H9 (cell line): ENCODE measurements around the gene PDE6G. TPM values are rescaled to one million over a fixed set of nuclear protein-coding genes. Genes with fewer than 3 reads are reported as not detected.

Experiments
- DNase-seq: peaks from one replicate; pipeline ENCODE4 v3.0.0-alpha.2; 2017
- H2AFZ ChIP-seq: one replicate; pipeline ENCODE4 v1.6.1; 2013; ENCODE audit warnings: mild to moderate bottlenecking, low read length, control low read depth, moderate library complexity
- H2AK5ac ChIP-seq: 2 replicates; pipeline ENCODE4 v1.6.1; 2013; ENCODE audit warnings: low read length, control low read depth, mixed read lengths; ENCODE audit not compliant: insufficient read length
- H2BK120ac ChIP-seq: one replicate; pipeline ENCODE4 v1.6.1; 2013; ENCODE audit warnings: low read depth, mild to moderate bottlenecking, low read length, control low read depth, inconsistent platforms; ENCODE audit not compliant: poor library complexity, severe bottlenecking
- H2BK12ac ChIP-seq: 2 replicates; pipeline ENCODE4 v1.6.1; 2013; ENCODE audit warnings: low read length, control low read depth, mixed read lengths, low read depth; ENCODE audit not compliant: insufficient read length
- H2BK15ac ChIP-seq: 2 replicates; pipeline ENCODE4 v1.6.1; 2013; ENCODE audit warnings: low read depth, low read length, control low read depth
- H2BK20ac ChIP-seq: one replicate; pipeline ENCODE4 v1.6.1; 2013; ENCODE audit warnings: low read depth, mild to moderate bottlenecking, low read length, control low read depth, inconsistent platforms; ENCODE audit not compliant: poor library complexity, severe bottlenecking
- H2BK5ac ChIP-seq: 2 replicates; pipeline ENCODE4 v1.6.1; 2013; ENCODE audit warnings: low read length, control low read depth, mixed read lengths; ENCODE audit not compliant: insufficient read length
- H3K14ac ChIP-seq: 2 replicates; pipeline ENCODE4 v1.6.1; 2013; ENCODE audit warnings: low read length, control low read depth; ENCODE audit not compliant: insufficient read depth
- H3K18ac ChIP-seq: 2 replicates; pipeline ENCODE4 v1.6.1; 2013; ENCODE audit warnings: low read depth, mild to moderate bottlenecking, mixed read lengths, low read length, control low read depth; ENCODE audit not compliant: insufficient read length
- H3K23ac ChIP-seq: 2 replicates; pipeline ENCODE4 v1.6.1; 2013; ENCODE audit warnings: low read length, control low read depth, mixed read lengths, low read depth; ENCODE audit not compliant: insufficient read length
- H3K23me2 ChIP-seq: 2 replicates; pipeline ENCODE4 v1.6.1; 2013; ENCODE audit warnings: low read depth, mild to moderate bottlenecking, mixed read lengths, low read length, control low read depth; ENCODE audit not compliant: insufficient read length, poor library complexity, severe bottlenecking
- H3K27ac ChIP-seq: 2 replicates; pipeline ENCODE4 v1.5.1; 2013; ENCODE audit warnings: low read length, control low read depth, mixed read lengths, low read depth; ENCODE audit not compliant: insufficient read length
- H3K27me3 ChIP-seq: 2 replicates; pipeline ENCODE4 v1.6.1; 2013; ENCODE audit warnings: low read length, control low read depth, inconsistent platforms; ENCODE audit not compliant: insufficient read depth
- H3K4ac ChIP-seq: 2 replicates; pipeline ENCODE4 v1.6.1; 2013; ENCODE audit warnings: low read depth, mild to moderate bottlenecking, control low read depth, inconsistent platforms, low read length, moderate library complexity
- H3K4me1 ChIP-seq: 2 replicates; pipeline ENCODE4 v1.6.1; 2013; ENCODE audit warnings: low read length, control low read depth, inconsistent platforms; ENCODE audit not compliant: insufficient read depth
- H3K4me2 ChIP-seq: 2 replicates; pipeline ENCODE4 v1.6.1; 2013; ENCODE audit warnings: low read length, control low read depth, mixed read lengths; ENCODE audit not compliant: insufficient read length, insufficient read depth
- H3K56ac ChIP-seq: 2 replicates; pipeline ENCODE4 v1.6.1; 2013; ENCODE audit warnings: low read depth, mild to moderate bottlenecking, mixed read lengths, low read length, control low read depth; ENCODE audit not compliant: insufficient read length
- H3K79me1 ChIP-seq: 2 replicates; pipeline ENCODE4 v1.6.1; 2013; ENCODE audit warnings: low read depth, mild to moderate bottlenecking, moderate library complexity, low read length, control low read depth, inconsistent platforms; ENCODE audit not compliant: insufficient read depth, poor library complexity, severe bottlenecking
- H3K79me2 ChIP-seq: 2 replicates; pipeline ENCODE4 v1.6.1; 2013; ENCODE audit warnings: low read length, control low read depth, inconsistent platforms; ENCODE audit not compliant: insufficient read depth
- H3K9ac ChIP-seq: 2 replicates; pipeline ENCODE4 v1.6.1; 2013; ENCODE audit warnings: low read length, control low read depth, mixed read lengths; ENCODE audit not compliant: insufficient read length; ENCODE audit errors: extremely low read depth
- H3K9me3 ChIP-seq: one replicate; pipeline ENCODE4 v1.6.1; 2013; ENCODE audit warnings: low read depth, low read length, inconsistent platforms; ENCODE audit not compliant: control insufficient read depth
- H3T11ph ChIP-seq: one replicate; pipeline ENCODE4 v1.6.1; 2013; ENCODE audit warnings: mild to moderate bottlenecking, low read length, control low read depth, inconsistent platforms
- H4K20me1 ChIP-seq: one replicate; pipeline ENCODE4 v1.6.1; 2013; ENCODE audit not compliant: control insufficient read depth, insufficient read length, insufficient read depth
- H4K5ac ChIP-seq: 2 replicates; pipeline ENCODE4 v1.6.1; 2013; ENCODE audit warnings: low read depth, mild to moderate bottlenecking, mixed read lengths, low read length, control low read depth; ENCODE audit not compliant: insufficient read length
- H4K8ac ChIP-seq: replicated peaks from 2 replicates; pipeline ENCODE4 v1.6.1; 2013; ENCODE audit warnings: low read length, control low read depth, mixed read lengths, low read depth; ENCODE audit not compliant: insufficient read length
- H4K91ac ChIP-seq: 2 replicates; pipeline ENCODE4 v1.6.1; 2013; ENCODE audit warnings: low read depth, mild to moderate bottlenecking, moderate library complexity, mixed read lengths, low read length, control low read depth; ENCODE audit not compliant: insufficient read length
- H3K27ac Mint-ChIP-seq, 3 experiments: 2 replicates in 2 of 3; 3 replicates in 1 of 3; pipeline ENCODE4 v1.8.0; 2020 to 2021; ENCODE audit warnings: mixed read lengths in 3 of 3, mild to moderate bottlenecking in 1 of 3, moderate library complexity in 1 of 3
- H3K27me3 Mint-ChIP-seq: 2 replicates; pipeline ENCODE4 v1.8.0; 2021; ENCODE audit warnings: low read depth, mild to moderate bottlenecking, moderate library complexity, mixed read lengths
- H3K36me3 Mint-ChIP-seq, 3 experiments: 2 replicates in 2 of 3; 3 replicates in 1 of 3; pipeline ENCODE4 v1.8.0; 2020 to 2021; ENCODE audit warnings: low read depth in 3 of 3, mixed read lengths in 3 of 3; ENCODE audit not compliant: insufficient read depth in 1 of 3
- H3K4me1 Mint-ChIP-seq, 2 experiments: 2 replicates each; pipeline ENCODE4 v1.8.0; 2020; ENCODE audit warnings: mixed read lengths in 2 of 2
- H3K4me3 Mint-ChIP-seq, 2 experiments: 2 replicates in 1 of 2; 3 replicates in 1 of 2; pipeline ENCODE4 v1.8.0; 2020 to 2021; ENCODE audit warnings: mild to moderate bottlenecking in 2 of 2, mixed read lengths in 2 of 2, moderate library complexity in 1 of 2
- H3K9me3 Mint-ChIP-seq, 2 experiments: 2 replicates in 1 of 2; 3 replicates in 1 of 2; pipeline ENCODE4 v1.8.0; 2020; ENCODE audit warnings: mild to moderate bottlenecking in 2 of 2, mixed read lengths in 2 of 2, moderate library complexity in 1 of 2
- CTCF ChIP-seq: fragments of 200-600 bp; sonication (generic); conservative IDR thresholded peaks from 3 replicates; pipeline ENCODE4 v1.8.0; 2021; ENCODE audit warnings: antibody characterized with exemption, mild to moderate bottlenecking
- WGBS: extraction: QIAGEN DNeasy Blood & Tissue Kit; methylation state at CpG from one replicate; pipeline ENCODE4 v1.1.7; 2013; ENCODE audit warnings: missing lambda C conversion rate, low lambda C conversion rate, mixed read lengths; ENCODE audit not compliant: insufficient read length; ENCODE audit errors: extremely low coverage; 5-methylcytosine and 5-hydroxymethylcytosine counted together
- total RNA-seq: library from RNA; stranded (reverse); gene quantifications from 2 replicates; pipeline ENCODE4 v1.2.1, GENCODE V29; 2021

PDE6G gene
- total RNA-seq, 1 experiment from 2014 or later: 5.7 TPM

GRCh38 chr17:81688616-81689015, 32.3 kb upstream of the PDE6G start:
- Mint-ChIP-seq H3K4me1 (peaks cover 7 to 11% of the 10 kb centered on the region in 2 experiments), H3K9me3 (no peaks in the 10 kb centered on the region), H3K36me3 (peaks cover 37 to 64% (median 59%) of the 10 kb centered on the region in 3 experiments), H3K27me3 (no peaks in the 10 kb centered on the region), H3K27ac (peak overlapping the region in 1 of 3 experiments; percentile 44; a peak in 2 of 7 replicates), H3K4me3 (no peak overlapping the region)
- no peak overlapping the region for H2AK5ac ChIP-seq
- peaks cover 5% of the 10 kb centered on the region for H3K79me1 ChIP-seq
- H3K23ac ChIP-seq: no peak overlapping the region
- WGBS: no CpG with 5 or more reads among the region's 14 CpGs
- H3K27me3 ChIP-seq: no peaks in the 10 kb centered on the region
- no peaks in the 10 kb centered on the region for H4K20me1 ChIP-seq
- no peak overlapping the region for H2BK20ac ChIP-seq
- no peak overlapping the region for H2AFZ ChIP-seq
- no peak overlapping the region for H4K8ac ChIP-seq
- H3K18ac ChIP-seq: no peak overlapping the region
- peaks cover 6% of the 10 kb centered on the region; the same call in 1 of the 2 replicates for H3K79me2 ChIP-seq
- no peak for DNase-seq
- no peaks in the 10 kb centered on the region for H3K4me1 ChIP-seq
- H4K5ac ChIP-seq: no peak overlapping the region
- H3K56ac ChIP-seq: no peak overlapping the region
- TF ChIP-seq CTCF: no peak
- H2BK5ac ChIP-seq: no peak overlapping the region
- H3K27ac ChIP-seq: no peak overlapping the region
- H3T11ph ChIP-seq: no peak overlapping the region
- H2BK12ac ChIP-seq: no peak overlapping the region
- no peak overlapping the region for H3K14ac ChIP-seq
- H3K9ac ChIP-seq: no peak overlapping the region
- peaks cover 6% of the 10 kb centered on the region for H3K23me2 ChIP-seq
- no peak overlapping the region for H2BK15ac ChIP-seq
- H3K4me2 ChIP-seq: no peak overlapping the region
- H4K91ac ChIP-seq: no peak overlapping the region
- no peak overlapping the region for H3K4ac ChIP-seq
- no peak overlapping the region for H2BK120ac ChIP-seq
- no peaks in the 10 kb centered on the region for H3K9me3 ChIP-seq
